ENCODE data around the gene AKR7A2.

AKR7A2 gene

DNA sequence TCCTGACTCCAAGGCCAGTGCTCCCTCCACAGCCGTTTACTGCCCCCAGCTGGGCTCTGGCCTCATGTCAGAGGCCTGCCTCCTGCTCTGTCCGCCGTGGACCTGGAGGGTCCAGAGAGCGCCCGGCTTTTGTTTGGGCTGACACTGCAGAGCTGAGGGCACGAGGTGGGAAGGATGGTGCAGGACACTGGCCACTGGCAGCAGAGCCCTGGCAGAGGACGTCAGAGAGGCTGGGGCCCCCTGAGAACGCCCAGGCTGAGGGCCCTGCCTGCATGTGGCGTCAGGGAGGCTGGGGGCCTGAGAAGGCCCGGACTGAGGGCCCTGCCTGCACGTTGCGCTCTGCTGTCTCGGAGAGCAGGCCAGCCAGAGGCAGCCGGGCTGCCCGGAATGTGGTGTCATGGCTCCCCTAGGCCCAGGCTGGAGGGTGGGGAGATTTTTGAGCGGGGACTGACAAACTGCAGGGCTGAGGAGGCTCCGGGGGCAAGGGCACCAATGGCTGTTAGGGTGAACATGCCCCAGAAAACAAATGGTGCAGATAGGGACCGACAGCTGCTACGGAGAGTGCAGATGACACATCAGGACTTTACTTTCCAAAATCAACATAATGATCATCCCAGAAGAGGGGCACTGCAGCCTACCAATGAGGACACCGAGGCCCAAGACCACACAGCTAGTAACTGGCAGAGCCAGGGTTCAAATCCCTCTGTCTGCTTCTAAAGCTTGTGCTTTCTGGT lies 31.8 kb upstream of the AKR7A2 start:
- DNase-seq (ENCODE audit: low read depth), result no peak

DNA sequence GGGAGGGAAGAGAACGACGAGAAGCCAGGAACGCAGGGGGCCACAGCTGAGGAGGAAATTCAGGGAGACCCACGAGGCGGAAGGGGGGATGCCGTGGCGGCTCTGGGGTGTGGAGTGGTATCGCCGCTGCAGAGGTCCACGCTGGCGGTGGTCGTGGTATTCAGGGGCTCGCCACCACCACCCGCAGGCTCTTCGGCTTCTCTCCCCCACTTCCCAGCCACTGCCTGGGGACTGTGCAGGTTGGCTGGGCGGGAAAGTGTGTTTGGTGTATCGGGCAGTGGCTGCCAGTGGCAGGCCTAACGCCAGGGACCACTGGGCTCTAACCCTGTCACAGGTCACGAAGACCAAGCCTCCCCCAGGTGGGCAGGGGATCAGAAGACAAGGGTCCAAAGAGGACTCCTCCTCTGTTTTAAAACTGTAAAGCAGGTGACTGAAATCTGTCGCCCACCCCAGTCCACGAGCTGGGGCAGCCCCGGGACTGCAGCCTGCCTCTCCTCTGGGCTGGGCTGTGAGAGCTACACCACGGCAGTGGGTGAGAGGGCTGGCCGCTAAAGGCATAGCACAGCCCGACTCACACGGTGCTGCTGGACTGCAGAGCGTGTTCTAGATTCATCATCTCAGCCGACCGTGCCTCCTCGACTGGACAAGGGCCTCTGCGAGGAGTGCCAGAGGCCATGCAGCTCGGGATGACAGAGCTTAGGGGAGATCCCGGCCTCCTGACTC lies 31.1 kb upstream of the AKR7A2 start:
- no peak for DNase-seq (ENCODE audit: low read depth)

DNA sequence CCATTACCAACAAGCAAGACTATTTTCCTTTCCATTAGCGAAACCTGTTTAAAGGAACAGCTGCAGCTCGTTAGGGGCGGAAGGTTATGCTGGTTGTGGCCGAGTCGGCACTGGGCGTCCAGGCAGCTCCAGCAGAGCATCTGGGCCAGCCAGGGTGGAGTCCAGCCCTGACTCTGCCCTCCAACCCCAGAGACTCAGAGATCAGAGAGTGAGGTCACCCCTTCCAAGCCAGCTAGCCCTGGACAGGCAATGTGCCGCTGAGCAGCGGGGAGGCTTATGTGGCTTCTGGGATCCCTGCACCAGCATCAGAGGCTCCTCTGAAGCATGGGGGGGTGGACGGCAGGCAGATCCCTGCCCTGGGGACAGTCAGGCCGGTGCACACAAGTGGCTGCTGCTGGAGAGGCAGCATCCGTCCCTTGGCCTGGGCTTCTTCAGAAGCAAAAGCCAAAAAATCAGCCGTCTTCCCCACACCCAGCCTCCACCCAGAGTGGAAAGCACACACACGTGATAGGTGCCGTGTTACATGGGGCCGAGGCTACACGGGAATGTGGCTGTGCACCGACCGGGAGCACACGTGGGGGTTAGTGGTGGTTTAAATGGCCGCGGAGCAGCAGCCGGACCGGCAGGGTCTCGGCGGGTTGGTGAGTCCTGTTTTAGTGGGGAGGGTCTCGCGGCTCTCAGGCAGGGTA lies 30.3 kb upstream of the AKR7A2 start:
- DNase-seq (ENCODE audit: low read depth), result no peak

DNA sequence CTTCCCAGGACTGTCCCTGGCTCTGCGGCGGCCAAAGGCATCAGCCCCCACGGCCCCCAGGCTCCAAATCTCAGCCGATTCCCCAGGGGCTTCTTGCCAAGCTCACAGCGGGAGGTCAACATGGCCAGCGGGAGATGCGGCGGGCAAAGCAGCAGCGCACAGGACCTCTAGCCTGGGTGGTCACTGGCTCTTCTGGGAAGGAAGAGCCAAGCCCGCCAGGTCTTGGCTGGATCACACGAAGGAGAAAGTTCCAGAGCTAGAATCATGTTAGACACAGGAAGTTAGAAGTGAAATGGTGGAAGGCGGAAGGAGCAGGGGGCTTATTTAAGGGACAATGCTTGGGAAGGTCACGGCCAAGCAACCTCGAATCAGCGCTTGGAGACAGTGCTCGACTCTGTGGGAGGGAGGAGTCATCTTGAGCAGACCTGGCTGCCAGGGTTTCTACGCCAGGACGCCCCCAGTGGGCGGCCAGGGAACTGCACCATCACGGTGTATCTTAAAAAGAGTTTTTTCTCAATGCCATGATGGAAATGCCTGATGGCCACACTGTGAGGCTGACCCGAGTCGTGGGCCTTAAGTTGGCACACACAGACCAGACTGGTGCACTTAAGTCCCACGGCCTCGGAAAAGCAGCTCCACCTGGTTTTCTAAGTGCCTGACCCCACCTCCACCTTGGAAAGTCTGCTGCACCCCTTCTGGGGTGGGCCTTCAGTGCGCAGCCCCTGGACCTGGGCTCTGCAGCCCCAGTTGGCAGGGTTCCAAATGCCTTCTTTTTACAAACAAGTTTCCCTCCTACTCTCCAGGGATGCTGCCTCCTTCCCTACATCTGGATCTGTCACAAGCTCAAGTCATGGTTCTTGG lies 29.5 kb upstream of the AKR7A2 start:
- peak; percentile 59 for DNase-seq (ENCODE audit: low read depth)

DNA sequence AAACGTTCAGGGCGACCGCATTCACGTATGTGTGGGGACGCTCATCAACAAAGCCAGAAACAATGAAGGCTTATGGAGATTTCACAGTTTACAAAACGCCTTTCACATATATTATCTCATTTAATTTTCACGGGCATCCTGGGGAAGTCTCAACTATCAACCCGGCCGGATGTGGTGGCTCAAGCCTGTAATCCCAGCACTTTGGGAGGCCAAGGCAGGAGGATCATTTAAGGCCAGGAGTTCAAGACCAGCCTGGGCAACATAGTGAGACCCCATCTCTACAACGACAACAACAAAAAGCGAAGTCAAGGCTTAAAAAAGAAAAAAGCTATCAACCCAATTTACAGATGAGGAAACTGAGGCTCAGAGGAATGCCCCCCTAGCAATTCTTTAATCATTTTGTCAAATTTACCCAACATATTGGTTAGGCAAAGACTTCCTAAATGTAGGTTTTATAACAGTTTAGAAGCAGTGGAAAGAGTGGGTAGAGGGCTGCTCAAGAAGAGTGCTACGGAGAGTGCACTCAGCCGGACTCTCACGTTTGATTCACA lies 28.5 kb upstream of the AKR7A2 start:
- no peak for DNase-seq (ENCODE audit: low read depth)

DNA sequence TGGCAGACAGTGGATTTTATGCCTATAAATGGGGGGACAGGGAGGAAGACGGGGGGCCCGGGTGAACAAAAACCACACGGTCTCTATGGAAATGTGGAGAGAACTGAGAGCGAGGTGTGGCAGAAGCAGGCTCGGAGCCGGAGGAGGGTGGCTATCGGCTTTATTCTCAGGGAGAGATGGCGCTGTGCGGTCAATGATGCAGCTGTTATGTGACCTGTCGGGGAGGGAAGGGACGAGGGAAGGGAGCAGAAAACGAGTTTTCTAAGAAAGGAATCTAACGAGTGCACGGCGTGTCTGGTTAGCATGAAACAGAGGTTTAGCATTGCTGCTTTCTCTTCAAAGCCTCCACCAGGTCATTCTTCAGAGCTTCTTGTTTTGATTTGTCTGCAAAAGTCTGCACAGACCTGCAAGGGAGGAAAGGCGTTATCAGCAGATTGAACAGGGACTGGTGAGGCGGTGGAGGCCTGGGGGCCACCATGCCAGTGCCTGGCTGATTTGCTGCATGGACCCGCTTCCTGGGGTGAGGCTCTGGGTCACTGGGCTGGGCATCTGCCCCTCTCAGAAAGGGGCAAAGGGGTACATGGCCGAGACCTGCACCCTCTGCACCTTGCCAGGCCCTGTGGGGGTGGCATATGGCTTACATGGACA lies 27.4 kb upstream of the AKR7A2 start:
- no peak for DNase-seq (ENCODE audit: low read depth)

DNA sequence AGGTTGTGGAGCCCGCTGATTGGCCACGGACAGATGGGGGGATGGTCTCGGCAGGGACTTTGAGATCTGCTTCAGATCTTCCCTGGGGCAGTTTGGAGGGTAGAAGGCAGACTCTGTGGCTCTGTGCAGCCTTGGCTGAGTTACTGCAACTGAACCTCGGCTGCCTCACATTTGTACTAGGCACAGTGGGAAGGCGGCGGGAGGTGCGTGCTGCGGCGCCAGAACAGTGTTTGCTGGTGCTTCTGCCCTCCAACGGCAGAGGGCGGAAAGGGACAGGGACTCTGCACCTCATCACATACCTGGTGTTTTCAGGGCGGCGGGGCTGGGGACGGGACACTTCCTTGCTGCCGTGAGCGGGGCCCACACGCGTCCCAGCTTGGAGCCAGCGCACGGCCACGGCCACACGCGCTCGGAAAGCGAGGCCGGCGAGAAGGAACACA lies 26.4 kb upstream of the AKR7A2 start:
- no peak for DNase-seq (ENCODE audit: low read depth)

DNA sequence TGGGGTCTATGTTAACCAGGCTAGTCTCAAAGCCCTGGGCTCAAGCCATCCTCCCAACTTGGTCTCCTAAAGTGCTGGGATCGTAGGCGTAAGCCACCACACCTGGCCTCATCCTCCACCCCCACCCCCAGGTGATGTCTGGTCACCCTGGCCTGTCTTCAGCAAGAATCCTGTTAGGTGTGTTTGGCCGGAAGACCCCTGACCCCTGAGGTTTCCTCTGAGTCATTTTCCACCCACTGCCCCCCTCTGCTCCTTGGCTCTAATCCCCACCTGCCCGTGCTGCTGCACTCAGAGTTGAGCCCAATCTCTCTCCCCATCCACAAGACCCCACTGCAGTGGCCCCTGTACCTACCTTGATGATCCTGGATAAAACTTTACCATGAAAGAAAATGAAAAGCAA lies 25.3 kb upstream of the AKR7A2 start:
- no peak for DNase-seq (ENCODE audit: low read depth)

DNA sequence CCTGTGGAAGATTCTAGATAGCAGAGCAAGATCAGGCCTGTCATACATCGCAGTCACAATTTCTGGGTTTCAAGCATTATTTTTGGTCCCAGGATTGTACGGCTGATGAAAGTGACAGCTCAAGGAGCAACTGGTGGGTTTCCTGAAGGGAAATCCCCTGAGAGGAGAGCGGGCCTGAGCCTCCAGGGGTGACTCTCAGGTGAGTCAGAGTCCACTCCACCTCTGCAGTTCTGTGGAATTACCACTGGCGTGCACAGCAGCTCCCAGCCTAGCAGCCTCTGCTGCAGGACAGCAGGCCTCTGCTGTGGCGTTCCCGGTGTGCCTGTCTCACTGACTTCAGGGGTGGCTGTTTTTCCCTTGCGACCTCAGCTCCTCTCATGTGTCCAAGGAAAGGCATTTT lies 24.6 kb upstream of the AKR7A2 start:
- no peak for DNase-seq (ENCODE audit: low read depth)

DNA sequence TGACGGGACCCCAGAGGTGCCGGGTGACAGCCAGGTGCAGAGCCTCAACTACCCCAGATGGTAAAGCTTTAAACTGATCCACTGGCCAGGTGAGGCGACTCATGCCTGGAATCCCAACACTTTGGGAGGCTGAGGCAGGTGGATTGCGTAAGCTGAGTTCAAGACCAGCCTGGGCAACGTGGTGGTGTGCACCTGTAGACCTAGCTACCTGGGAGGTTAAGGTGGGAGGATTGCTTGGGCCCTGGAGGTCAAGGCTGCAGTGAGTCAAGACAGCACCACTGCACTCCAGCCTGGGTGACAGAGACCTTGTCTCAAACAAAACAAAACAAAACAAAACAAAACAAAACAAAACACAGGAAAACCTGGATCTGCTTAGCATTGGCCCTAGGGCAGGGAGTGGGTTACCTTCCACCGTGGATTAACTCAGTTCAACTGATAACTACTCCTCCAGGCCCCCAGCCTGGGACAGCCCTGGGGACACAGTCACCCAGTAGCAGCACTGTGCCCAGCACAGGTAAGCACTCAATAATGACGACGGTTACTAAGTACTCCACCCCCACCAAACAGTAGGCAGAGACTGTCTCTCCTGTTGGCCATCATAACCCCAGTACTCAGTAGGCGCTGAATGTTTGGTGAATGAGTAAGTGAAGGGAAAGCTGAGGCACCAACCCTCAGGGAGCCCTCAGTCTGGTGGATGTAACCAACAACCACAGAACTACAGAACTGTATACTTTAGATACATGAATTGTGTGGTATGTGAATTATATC lies 21.8 kb upstream of the AKR7A2 start:
- no peak for DNase-seq (ENCODE audit: low read depth)

DNA sequence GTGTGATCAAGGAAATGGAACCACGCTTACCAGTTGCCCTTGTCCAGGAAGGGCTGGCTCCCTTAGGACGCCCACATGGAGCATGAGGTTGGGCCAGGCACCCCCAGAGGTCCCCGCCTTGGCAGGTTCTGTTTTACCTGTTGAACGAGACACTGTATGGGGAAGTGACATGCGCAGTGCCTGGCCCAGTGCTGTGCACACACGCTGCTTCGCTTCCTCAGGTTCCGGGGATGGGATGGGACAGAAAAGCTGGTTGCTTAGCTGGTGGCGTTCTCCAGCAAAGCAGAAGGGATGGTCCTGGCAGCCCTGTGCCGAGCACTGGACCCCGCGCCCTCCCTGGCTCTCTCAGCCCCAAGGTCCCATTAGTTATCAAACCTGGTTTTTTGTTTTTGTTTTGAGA lies 20.9 kb upstream of the AKR7A2 start:
- DNase-seq (ENCODE audit: low read depth), result no peak

DNA sequence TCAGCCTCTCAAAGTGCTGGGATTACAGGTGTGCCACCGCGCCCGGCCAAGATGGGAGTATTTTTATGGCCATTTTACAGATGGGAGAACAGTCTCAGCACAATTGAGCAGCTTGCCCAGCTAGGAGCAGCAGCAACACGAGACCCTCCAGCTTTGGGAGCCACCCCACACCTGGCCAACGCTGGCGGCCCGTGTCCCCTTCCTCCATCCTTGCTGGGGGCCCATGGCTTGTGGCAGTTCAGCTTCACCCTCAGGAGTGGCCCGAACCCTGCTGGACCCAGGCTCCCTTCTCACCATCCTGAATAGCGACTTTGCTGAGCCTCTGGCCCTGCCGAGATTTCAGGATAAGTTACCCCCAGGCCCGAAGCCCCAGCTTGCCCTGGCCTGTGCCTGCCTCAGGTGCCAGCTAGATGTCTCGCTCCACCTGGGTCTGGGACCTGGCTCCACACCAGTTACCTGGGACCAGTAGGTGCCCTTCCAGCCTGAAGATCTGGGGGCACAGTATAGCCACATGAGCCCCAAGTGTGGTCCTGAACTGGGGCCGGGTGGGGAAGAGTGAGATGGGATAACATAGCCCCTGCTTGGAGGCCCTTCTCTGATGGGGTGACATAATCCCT lies 19.4 kb upstream of the AKR7A2 start:
- DNase-seq (ENCODE audit: low read depth), result no peak

DNA sequence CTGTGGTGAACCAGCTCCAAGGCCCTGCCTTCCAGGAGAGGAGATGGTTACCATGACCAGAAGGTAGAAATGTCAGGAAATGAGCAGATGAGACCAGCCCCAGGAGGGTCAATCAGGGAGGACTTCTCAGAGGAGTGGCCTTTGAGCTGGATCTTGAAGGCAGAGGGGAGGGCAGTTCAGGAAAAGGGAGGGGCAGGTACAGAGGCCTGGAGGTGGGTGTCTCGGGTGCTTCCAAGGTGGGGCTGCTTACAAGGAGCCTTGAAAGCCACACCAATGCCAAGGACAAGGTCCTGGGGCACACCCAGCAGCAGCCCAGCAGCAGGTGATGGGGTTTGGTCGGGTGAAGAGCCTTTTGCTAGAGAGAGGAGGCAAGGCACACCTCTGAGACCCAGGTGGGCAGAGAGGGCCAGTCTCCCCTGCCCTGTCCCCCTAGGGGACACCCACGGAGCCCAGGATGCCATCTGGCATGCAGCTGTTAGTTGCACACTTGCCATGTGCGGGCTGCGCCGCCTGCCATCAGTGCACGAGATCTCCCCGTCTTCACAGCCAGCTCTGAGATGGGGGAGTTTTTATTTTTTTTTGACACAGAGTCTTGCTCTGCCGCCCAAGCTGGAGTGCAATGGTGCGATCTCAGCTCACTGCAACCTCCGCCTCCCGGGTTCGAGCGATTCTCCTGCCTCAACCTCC lies 18.6 kb upstream of the AKR7A2 start:
- no peak for DNase-seq (ENCODE audit: low read depth)

DNA sequence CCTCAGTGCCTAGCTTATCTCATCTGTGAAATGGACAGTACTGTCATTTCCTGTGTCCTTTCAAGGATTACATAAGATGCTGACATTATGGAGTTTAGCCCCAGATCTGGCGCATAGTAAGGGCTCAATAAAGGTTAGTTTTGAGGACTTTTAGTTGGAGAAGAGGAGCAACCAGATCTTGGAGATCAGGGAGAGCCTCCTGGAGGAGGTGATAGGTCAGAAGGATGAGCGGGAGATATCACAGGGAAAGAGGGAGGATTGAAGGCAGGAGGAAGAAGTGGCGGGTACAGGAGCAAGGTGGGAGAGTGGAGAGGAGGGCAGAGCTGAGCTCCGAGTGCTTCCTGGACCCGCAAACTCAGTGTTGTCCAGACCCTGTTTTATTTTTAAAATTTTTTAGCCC lies 17.7 kb upstream of the AKR7A2 start:
- DNase-seq (ENCODE audit: low read depth), result no peak

DNA sequence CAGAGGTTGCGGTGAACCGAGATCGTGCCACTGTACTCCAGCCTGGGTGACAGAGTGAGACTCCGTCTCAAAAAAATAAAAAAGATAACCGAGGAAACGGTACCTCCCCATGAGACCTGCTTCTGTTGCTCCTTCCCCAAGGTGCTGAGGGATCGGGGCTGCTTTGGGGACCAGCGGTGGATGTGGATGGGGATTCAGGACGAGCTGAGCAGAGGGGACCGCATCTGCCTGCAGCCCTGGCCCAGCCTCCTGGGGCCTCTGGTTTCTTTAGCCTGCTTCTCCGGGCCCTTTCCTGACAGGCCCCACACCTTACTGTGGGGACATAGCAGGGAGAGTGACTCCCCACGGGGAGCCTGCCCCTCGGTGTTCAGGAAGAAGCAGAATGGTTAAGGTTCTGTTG lies 17.2 kb upstream of the AKR7A2 start:
- DNase-seq (ENCODE audit: low read depth), result no peak

DNA sequence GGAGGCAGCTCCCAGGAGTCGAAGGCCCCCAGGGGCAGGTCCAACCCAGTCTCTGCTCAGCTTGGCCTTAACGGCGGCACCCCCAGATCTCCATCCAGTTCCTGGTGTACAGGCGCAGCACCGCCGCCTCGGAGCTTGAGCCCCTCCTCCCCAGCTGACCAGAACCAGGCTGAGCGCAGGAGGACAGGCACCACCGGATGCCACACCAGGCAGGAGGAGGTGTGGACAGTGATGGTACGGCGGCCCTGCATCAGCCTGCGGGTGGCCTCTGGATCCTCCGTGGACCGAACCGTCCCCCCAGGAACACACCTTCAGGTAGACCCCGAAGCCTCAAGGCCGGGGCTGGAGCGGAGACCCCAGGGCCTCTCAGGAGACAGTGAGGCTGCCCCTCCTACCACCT lies 16.5 kb upstream of the AKR7A2 start:
- DNase-seq (ENCODE audit: low read depth), result no peak

DNA sequence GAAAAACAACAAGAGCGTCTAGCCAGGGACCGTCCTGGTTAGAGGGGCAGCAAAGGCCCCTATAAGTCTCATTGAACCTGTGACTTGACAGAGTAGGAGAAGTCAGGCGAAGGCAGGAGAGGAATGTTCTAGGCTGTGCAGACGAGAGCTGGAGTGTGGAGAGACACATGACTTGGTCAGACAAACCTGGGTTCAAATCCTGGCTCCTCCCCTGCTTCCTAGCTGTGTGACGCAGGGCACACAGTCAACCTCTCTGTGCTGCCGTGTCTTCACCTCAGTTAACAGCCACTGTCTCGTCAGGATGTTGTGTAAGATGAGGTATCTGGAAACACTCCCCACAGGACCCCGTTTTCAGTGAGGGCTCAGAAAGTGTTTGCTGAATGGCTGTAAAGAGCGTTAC lies 15.8 kb upstream of the AKR7A2 start:
- DNase-seq (ENCODE audit: low read depth), result no peak

DNA sequence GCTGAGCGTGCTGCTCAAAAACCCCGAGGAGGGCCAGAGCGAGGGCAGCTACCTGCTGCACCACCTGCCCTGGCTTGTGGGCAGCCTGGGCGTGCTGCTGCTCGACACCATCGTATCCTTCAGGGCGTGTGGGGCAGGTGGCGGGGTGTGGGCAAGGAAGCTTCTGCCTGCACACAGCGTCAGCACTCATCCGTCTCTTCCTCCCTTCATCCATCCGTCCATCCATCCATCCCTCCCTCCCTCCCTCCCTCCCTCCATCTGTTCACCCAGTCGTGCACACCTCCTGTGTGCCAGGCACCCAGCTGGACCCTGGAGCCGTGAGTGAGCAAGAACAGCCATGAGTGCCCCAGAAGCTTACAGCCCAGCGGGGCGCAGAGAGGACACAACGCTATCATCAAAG lies 15.4 kb upstream of the AKR7A2 start:
- no peak for DNase-seq (ENCODE audit: low read depth)

DNA sequence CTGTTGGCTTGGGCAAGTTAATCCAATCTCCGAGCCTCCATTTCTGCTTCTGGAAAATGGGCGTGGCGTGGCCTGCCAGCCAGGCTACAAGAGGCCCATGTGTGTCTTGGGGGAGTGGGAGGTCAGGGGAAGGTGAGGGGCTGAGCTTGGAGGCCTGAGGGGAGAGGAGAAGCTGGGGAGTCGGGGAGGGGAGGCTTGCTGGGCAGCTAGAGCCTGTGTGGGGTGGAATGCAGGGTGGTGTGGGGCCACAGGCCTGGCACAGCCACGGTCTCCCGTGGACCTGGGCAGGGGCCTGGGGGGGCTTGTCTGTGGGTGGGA lies 14.8 kb upstream of the AKR7A2 start:
- DNase-seq (ENCODE audit: low read depth), result no peak

All from T follicular helper cell (primary cell).